Urothelium cell line (cell line): ENCODE data around the gene PIEZO1.

Source experiments
- DNase-seq: peaks from one replicate; pipeline ENCODE4 v3.0.0; 2011; ENCODE audit warnings: low spot score, mixed read lengths
- FAIRE-seq: peaks from 2 replicates; lab custom pipeline; 2011; peaks lifted over from hg19 to GRCh38; lab: Jason Lieb, UNC

PIEZO1 gene

GRCh38 chr16:88769617-88770460 is 15.2 kb downstream of the PIEZO1 start:
- FAIRE-seq: no peak
- peak; percentile 51 for DNase-seq

- no peak for FAIRE-seq
Observed at GRCh38 chr16:88768071-88768783, 16.8 kb downstream of the PIEZO1 start.

GRCh38 chr16:88767546-88768070 is 17.4 kb downstream of the PIEZO1 start:
- FAIRE-seq (no peak), DNase-seq (no peak)

More at GRCh38 chr16:88768071-88768783, 16.8 kb downstream of the PIEZO1 start:
- no peak for DNase-seq

- FAIRE-seq (no peak), DNase-seq (no peak)
Observed at GRCh38 chr16:88766975-88767374, 18.0 kb downstream of the PIEZO1 start.

- FAIRE-seq: no peak
Observed at GRCh38 chr16:88764913-88765349, 20.1 kb downstream of the PIEZO1 start.

GRCh38 chr16:88764080-88764479 is 20.9 kb downstream of the PIEZO1 start:
- no peak for DNase-seq
- FAIRE-seq: no peak

More at GRCh38 chr16:88764913-88765349, 20.1 kb downstream of the PIEZO1 start:
- DNase-seq: no peak

- DNase-seq: no peak
- no peak for FAIRE-seq
Observed at GRCh38 chr16:88763502-88764053, 21.4 kb downstream of the PIEZO1 start.

- DNase-seq (no peak), FAIRE-seq (no peak)
Observed at GRCh38 chr16:88762941-88763340, 22.1 kb downstream of the PIEZO1 start.

GRCh38 chr16:88762258-88762870 is 22.7 kb downstream of the PIEZO1 start:
- FAIRE-seq (no peak), DNase-seq (no peak)

GRCh38 chr16:88761830-88762229 is 23.2 kb downstream of the PIEZO1 start:
- no peak for DNase-seq
- FAIRE-seq: no peak

- no peak for FAIRE-seq
- DNase-seq: no peak
Observed at GRCh38 chr16:88761143-88761534, 23.9 kb downstream of the PIEZO1 start.

GRCh38 chr16:88760424-88761142 is 24.4 kb downstream of the PIEZO1 start:
- DNase-seq: no peak
- no peak for FAIRE-seq

GRCh38 chr16:88759976-88760350 is 25.1 kb downstream of the PIEZO1 start:
- FAIRE-seq (no peak), DNase-seq (no peak)

- no peak for FAIRE-seq
- no peak for DNase-seq
Observed at GRCh38 chr16:88759245-88759975, 25.6 kb downstream of the PIEZO1 start.

GRCh38 chr16:88758944-88759244 is 26.1 kb downstream of the PIEZO1 start:
- FAIRE-seq (no peak), DNase-seq (no peak)

- DNase-seq: no peak
- FAIRE-seq: no peak
Observed at GRCh38 chr16:88758227-88758943, 26.6 kb downstream of the PIEZO1 start.

- FAIRE-seq (no peak), DNase-seq (no peak)
Observed at GRCh38 chr16:88755745-88756443, 29.1 kb downstream of the PIEZO1 start.

GRCh38 chr16:88754912-88755744 is 29.9 kb downstream of the PIEZO1 start:
- no peak for DNase-seq
- FAIRE-seq: no peak
